A549 (cell line): ENCODE measurements around the gene C6orf118.

ENCODE experiments used
- ELK1 ChIP-seq: fragments of 150-350 bp; IDR thresholded peaks from 2 replicates; pipeline ENCODE4 v1.6.1; 2014; ENCODE audit warnings: low read depth, mild to moderate bottlenecking, low read length
- MAX ChIP-seq: IDR thresholded peaks from 2 replicates; pipeline ENCODE4 v1.6.1; 2012
- POLR2A ChIP-seq: IDR thresholded peaks from 2 replicates; pipeline ENCODE4 v1.6.1; 2012; ENCODE audit warnings: mild to moderate bottlenecking, low read length
- RFX5 ChIP-seq: fragments of 450-650 bp; IDR thresholded peaks from 2 replicates; pipeline ENCODE4 v1.7.1; 2014; ENCODE audit warnings: antibody characterized with exemption, mild to moderate bottlenecking, moderate library complexity
- TP53 ChIP-seq: fragments of 250-450 bp; sonication (Bioruptor Pico); IDR thresholded peaks from 2 replicates; pipeline ENCODE4 v1.5.0; 2021; ENCODE audit warnings: mild to moderate bottlenecking, moderate library complexity
- TF ChIP-seq, protein P1 (sequence below): fragments of >200 bp; sonication (Bioruptor Twin); formaldehyde crosslinking; IDR thresholded peaks from 3 replicates; pipeline ENCODE4 v1.5.1; 2016

DNA sequence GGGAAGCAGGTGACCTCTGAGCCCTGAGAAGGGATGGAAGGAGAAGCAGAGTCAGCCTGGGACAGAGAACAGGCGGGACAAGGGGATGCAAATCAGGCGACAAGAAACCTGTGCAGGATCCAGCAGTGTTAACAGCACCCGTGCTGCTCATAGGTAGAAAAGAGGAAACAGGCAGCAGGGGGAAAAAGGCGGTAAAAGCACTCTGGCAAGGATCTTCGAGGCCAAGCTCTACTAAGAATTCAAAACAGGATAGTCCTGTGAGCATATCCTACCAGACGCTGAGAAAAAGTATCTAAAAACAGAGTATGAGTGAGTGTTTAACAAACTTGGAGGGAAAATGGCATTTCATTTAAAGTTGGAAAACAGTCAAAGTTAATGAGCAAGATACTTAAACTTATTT, 16.7 kb downstream of the C6orf118 start:
- TF ChIP-seq, protein P1, sequence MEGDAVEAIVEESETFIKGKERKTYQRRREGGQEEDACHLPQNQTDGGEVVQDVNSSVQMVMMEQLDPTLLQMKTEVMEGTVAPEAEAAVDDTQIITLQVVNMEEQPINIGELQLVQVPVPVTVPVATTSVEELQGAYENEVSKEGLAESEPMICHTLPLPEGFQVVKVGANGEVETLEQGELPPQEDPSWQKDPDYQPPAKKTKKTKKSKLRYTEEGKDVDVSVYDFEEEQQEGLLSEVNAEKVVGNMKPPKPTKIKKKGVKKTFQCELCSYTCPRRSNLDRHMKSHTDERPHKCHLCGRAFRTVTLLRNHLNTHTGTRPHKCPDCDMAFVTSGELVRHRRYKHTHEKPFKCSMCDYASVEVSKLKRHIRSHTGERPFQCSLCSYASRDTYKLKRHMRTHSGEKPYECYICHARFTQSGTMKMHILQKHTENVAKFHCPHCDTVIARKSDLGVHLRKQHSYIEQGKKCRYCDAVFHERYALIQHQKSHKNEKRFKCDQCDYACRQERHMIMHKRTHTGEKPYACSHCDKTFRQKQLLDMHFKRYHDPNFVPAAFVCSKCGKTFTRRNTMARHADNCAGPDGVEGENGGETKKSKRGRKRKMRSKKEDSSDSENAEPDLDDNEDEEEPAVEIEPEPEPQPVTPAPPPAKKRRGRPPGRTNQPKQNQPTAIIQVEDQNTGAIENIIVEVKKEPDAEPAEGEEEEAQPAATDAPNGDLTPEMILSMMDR, result no peak
- TF ChIP-seq TP53 (CRISPR knock-in tag) (no peak), MAX (no peak), RFX5 (no peak), ELK1 (no peak), POLR2A (no peak)
